HepG2 (cell line): ENCODE data around the gene FGD5. TPM values are rescaled to one million over a fixed set of nuclear protein-coding genes. Genes with fewer than 3 reads are reported as not detected.

ENCODE experiments used
- ATAC-seq: fragments of 200-7000 bp; cut with Tn5 transposase; 3 replicates; pipeline ENCODE4 v1.9.1; 2020; ENCODE audit warnings: mild to moderate bottlenecking, moderate library complexity
- BruUV-seq: library from RNA; stranded (reverse); fragments of 400-500 nt; replicated peaks from 2 replicates; lab custom pipeline; 2021; lab: Mats Ljungman, UMichigan
- CTCF ChIA-PET: fragments of 300-600 bp; formaldehyde crosslinking; extraction: SDS; loops from one replicate; lab custom pipeline; 2021; ENCODE audit warnings: low total read pairs, inconsistent platforms, low intra/inter-chr PET ratio; lab: Yijun Ruan, JAX
- POLR2A ChIA-PET: fragments of 350-600 bp; sonication (Branson Sonifier 250); formaldehyde crosslinking; loops from one replicate; lab custom pipeline; 2020; ENCODE audit warnings: antibody characterized with exemption, inconsistent platforms; lab: Yijun Ruan, JAX
- DNase-seq: peaks from one replicate; pipeline ENCODE4 v3.0.0-alpha.2; 2015; ENCODE audit warnings: low spot score
- FAIRE-seq: peaks from 3 replicates; lab custom pipeline; 2011; peaks lifted over from hg19 to GRCh38; lab: Jason Lieb, UNC
- H2AFZ ChIP-seq: one replicate; pipeline ENCODE4 v1.6.1; 2011; ENCODE audit warnings: low read length, inconsistent platforms
- H3K27ac ChIP-seq: fragments of 300-600 bp; 3 replicates; pipeline ENCODE4 v1.8.0; 2011; ENCODE audit warnings: mixed run types, mild to moderate bottlenecking, mixed read lengths, low read length, inconsistent platforms; ENCODE audit not compliant: insufficient read depth; ENCODE audit errors: extremely low read length
- H3K27me3 ChIP-seq, 2 experiments: fragments of 200-600 bp in 1 of 2; 2 replicates in 1 of 2; 3 replicates in 1 of 2; pipeline versions ENCODE4 v1.6.0 to v1.8.0; 2011; ENCODE audit warnings: low read length in 2 of 2, mild to moderate bottlenecking in 2 of 2, moderate library complexity in 2 of 2, inconsistent platforms in 1 of 2; ENCODE audit not compliant: insufficient read depth in 2 of 2, control insufficient read depth in 1 of 2
- H3K36me3 ChIP-seq, 2 experiments: fragments of 200-600 bp in 1 of 2; replicated peaks in 1 of 2; 2 replicates in 1 of 2; 3 replicates in 1 of 2; pipeline versions ENCODE4 v1.5.1 to v1.8.0; 2011; ENCODE audit warnings: low read length in 2 of 2, inconsistent platforms in 1 of 2; ENCODE audit not compliant: insufficient read depth in 2 of 2, control insufficient read depth in 1 of 2
- H3K4me1 ChIP-seq: 2 replicates; pipeline ENCODE4 v1.5.1; 2012; ENCODE audit warnings: low read length, inconsistent platforms; ENCODE audit not compliant: insufficient read depth
- H3K4me2 ChIP-seq: 2 replicates; pipeline ENCODE4 v1.6.0; 2011; ENCODE audit warnings: low read depth, low read length, inconsistent platforms
- H3K4me3 ChIP-seq, 3 experiments: fragments of 200-600 bp in 1 of 3; sonication (generic), shearing (Covaris generic) in 1 of 3; replicated peaks in 1 of 3; 2 replicates each; pipeline ENCODE4 v1.5.1; 2011 to 2016; ENCODE audit warnings: low read length in 3 of 3, inconsistent platforms in 2 of 3, low read depth in 2 of 3, mild to moderate bottlenecking in 2 of 3, control low read depth in 1 of 3, mixed read lengths in 1 of 3; ENCODE audit not compliant: insufficient read depth in 1 of 3
- H3K79me2 ChIP-seq: one replicate; pipeline ENCODE4 v1.6.1; 2011; ENCODE audit warnings: low read length, inconsistent platforms; ENCODE audit not compliant: insufficient read depth
- H3K9ac ChIP-seq: 2 replicates; pipeline ENCODE4 v1.6.0; 2011; ENCODE audit warnings: mild to moderate bottlenecking, low read depth, low read length, inconsistent platforms; ENCODE audit not compliant: insufficient read depth
- H3K9me3 ChIP-seq: 2 replicates; pipeline ENCODE4 v1.5.1; 2012; ENCODE audit warnings: mild to moderate bottlenecking, low read length
- H4K20me1 ChIP-seq: 2 replicates; pipeline ENCODE4 v1.6.0; 2011; ENCODE audit warnings: inconsistent platforms, mild to moderate bottlenecking, low read length, moderate library complexity; ENCODE audit not compliant: insufficient read depth
- BORCS8-MEF2B ChIP-seq: sonication (generic); formaldehyde crosslinking; IDR thresholded peaks from 2 replicates; pipeline ENCODE4 v1.8.0; 2022; ENCODE audit warnings: mild to moderate bottlenecking, missing genetic modification reagents
- CEBPG ChIP-seq: IDR thresholded peaks from 2 replicates; pipeline ENCODE4 v1.6.1; 2016
- ETV5 ChIP-seq: IDR thresholded peaks from 2 replicates; pipeline ENCODE4 v1.6.1; 2018; ENCODE audit warnings: missing biosample characterization, missing genetic modification reagents, inconsistent platforms, borderline replicate concordance
- EZH2 ChIP-seq: conservative IDR thresholded peaks from 2 replicates; pipeline ENCODE4 v1.6.1; 2012; ENCODE audit warnings: mild to moderate bottlenecking, low read depth, low read length, moderate library complexity
- GLI4 ChIP-seq: sonication (generic); formaldehyde crosslinking; IDR thresholded peaks from 2 replicates; pipeline ENCODE4 v1.5.1; 2020; ENCODE audit warnings: missing genetic modification reagents, mild to moderate bottlenecking, moderate library complexity, borderline replicate concordance
- ISX ChIP-seq: sonication (generic); formaldehyde crosslinking; conservative IDR thresholded peaks from 2 replicates; pipeline ENCODE4 v1.5.0; 2020; ENCODE audit warnings: missing genetic modification reagents
- JUN ChIP-seq: sonication (generic); formaldehyde crosslinking; IDR thresholded peaks from 2 replicates; pipeline ENCODE4 v1.4.0; 2020; ENCODE audit warnings: mild to moderate bottlenecking, missing genetic modification reagents
- KAT7 ChIP-seq: IDR thresholded peaks from 2 replicates; pipeline ENCODE4 v1.6.1; 2018; ENCODE audit warnings: borderline replicate concordance, missing compliant biosample characterization
- PBX3 ChIP-seq: sonication (generic); formaldehyde crosslinking; IDR thresholded peaks from 2 replicates; pipeline ENCODE4 v1.8.1; 2023; ENCODE audit warnings: missing genetic modification reagents, inconsistent platforms, borderline replicate concordance
- TRIM24 ChIP-seq: sonication (generic); formaldehyde crosslinking; IDR thresholded peaks from 2 replicates; pipeline ENCODE4 v1.8.0; 2022; ENCODE audit warnings: mild to moderate bottlenecking, missing genetic modification reagents
- ZNF362 ChIP-seq: sonication (generic); formaldehyde crosslinking; IDR thresholded peaks from 2 replicates; pipeline ENCODE4 v1.4.0; 2020; ENCODE audit warnings: missing genetic modification reagents, mild to moderate bottlenecking, borderline replicate concordance
- ZNF430 ChIP-seq: sonication (generic); formaldehyde crosslinking; IDR thresholded peaks from 2 replicates; pipeline ENCODE4 v1.9.0; 2021; ENCODE audit warnings: mild to moderate bottlenecking, missing genetic modification reagents
- ZNF782 ChIP-seq: sonication (generic); formaldehyde crosslinking; IDR thresholded peaks from 2 replicates; pipeline ENCODE4 v1.4.0; 2020; ENCODE audit warnings: missing genetic modification reagents, mild to moderate bottlenecking, borderline replicate concordance
- ZNF784 ChIP-seq: sonication (generic); formaldehyde crosslinking; IDR thresholded peaks from 2 replicates; pipeline ENCODE4 v1.5.1; 2020; ENCODE audit warnings: missing genetic modification reagents, mild to moderate bottlenecking, borderline replicate concordance
- WGBS: methylation state at CpG from one replicate; pipeline ENCODE4 v1.1.6; 2017; ENCODE audit warnings: low lambda C conversion rate; 5-methylcytosine and 5-hydroxymethylcytosine counted together
- in situ Hi-C: cut with HindIII; loops from 2 replicates; pipeline ENCODE4 v1.10.0; 2017; ENCODE audit warnings: low pct_unique_long_range_greater_than_20kb; ENCODE audit not compliant: extremely low pct_ligation_motif_present
- intact Hi-C: fragments of 100-400 bp; cut with micrococcal nuclease; formaldehyde crosslinking; loops from one replicate; pipeline ENCODE4 v1.10.0; 2022; ENCODE audit not compliant: unreplicated experiment
- polyA plus RNA-seq, 8 experiments: library from polyadenylated mRNA; depleted of rRNA in 3 of 8; stranded (reverse) in 7 of 8; unstranded in 1 of 8; fragments of >200 nt; fragmentation: Illumina TruSeq in 4 of 8; extraction: Trizol in 4 of 8; gene quantifications; 2 replicates each; pipeline versions ENCODE4 v1.2.1 to v1.2.3, GENCODE V29; 2011 to 2016; ENCODE audit warnings: low read depth in 4 of 8, missing spikeins in 1 of 8, mixed read lengths in 1 of 8; ENCODE audit not compliant: insufficient read depth in 1 of 8
- total RNA-seq, 5 experiments: library from RNA; depleted of rRNA; stranded (reverse); fragments of >200 nt; fragmentation: Illumina TruSeq; extraction: Trizol; gene quantifications; 2 replicates each; pipeline ENCODE4 v1.2.3, GENCODE V29; 2016; ENCODE audit warnings: low read depth in 1 of 5
- TF ChIP-seq, protein P1 (sequence below): sonication (generic); formaldehyde crosslinking; IDR thresholded peaks from 2 replicates; pipeline ENCODE4 v1.4.0; 2020; ENCODE audit warnings: missing genetic modification reagents

FGD5 gene
- total and polyA plus RNA-seq, 2 of the 13 experiments (the other 11 are each of a cell fraction or from before 2014, with no cell fraction given) = 0.17 TPM; not detected in 1

DNA sequence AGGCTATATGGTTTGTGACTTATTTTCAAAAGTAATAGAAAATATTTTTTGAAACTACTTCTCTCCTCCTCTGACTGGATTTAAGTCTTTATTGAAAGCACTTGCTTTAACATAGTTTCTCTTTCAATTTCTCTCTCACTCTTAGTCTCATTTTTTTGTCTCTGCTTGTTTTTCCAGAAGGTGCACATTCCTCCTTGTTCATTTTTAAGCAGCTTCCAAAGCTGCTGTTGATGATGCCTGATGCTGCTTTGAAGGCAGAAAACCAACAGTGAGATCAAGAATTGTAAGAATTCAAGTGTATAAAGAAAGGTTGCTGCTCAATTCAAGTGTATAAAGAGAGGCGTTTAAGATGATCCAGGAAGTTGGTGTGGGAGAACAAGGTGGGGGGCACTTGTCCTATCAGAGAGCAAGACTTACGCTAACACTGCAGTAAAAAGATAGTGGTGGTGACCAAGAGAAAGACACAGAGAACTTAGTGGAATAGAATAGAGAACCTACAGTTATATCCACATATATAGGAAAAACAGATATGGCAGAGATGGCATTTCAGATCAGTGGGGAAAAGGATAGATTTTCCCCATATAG is 140.7 kb downstream of the FGD5 start (continued):
- no peak for TF ChIP-seq ZNF362 (CRISPR knock-in tag)
- no peak for TF ChIP-seq TRIM24 (CRISPR knock-in tag)
- TF ChIP-seq JUN = no peak
- no peak for TF ChIP-seq PBX3
- TF ChIP-seq ISX (CRISPR knock-in tag) = no peak
- TF ChIP-seq BORCS8-MEF2B (CRISPR knock-in tag) = no peak
- TF ChIP-seq KAT7 (CRISPR knock-in tag) = no peak
- TF ChIP-seq ZNF782 (CRISPR knock-in tag) = no peak
- TF ChIP-seq ZNF784 = no peak

GRCh38 chr3:14962762-14963161 is 144.0 kb downstream of the FGD5 start:
- no peak for FAIRE-seq

More at GRCh38 chr3:14962762-14963161, 144.0 kb downstream of the FGD5 start:
- H2AFZ ChIP-seq = no peak overlapping the region
- peaks cover 17% of the 10 kb centered on the region for H3K79me2 ChIP-seq
- H3K9ac ChIP-seq = no peak overlapping the region
- H3K4me3 ChIP-seq = no peak overlapping the region
- DNase-seq (no peak), ATAC-seq (no peak)
- no peak overlapping the region for H3K27ac ChIP-seq
- no peaks in the 10 kb centered on the region for H3K9me3 ChIP-seq
- in situ Hi-C loops (no loop called here), intact Hi-C loops (no loop called here)
- H3K27me3 ChIP-seq = no peaks in the 10 kb centered on the region
- TF ChIP-seq ETV5 (CRISPR knock-in tag) = no peak
- TF ChIP-seq, protein P1, sequence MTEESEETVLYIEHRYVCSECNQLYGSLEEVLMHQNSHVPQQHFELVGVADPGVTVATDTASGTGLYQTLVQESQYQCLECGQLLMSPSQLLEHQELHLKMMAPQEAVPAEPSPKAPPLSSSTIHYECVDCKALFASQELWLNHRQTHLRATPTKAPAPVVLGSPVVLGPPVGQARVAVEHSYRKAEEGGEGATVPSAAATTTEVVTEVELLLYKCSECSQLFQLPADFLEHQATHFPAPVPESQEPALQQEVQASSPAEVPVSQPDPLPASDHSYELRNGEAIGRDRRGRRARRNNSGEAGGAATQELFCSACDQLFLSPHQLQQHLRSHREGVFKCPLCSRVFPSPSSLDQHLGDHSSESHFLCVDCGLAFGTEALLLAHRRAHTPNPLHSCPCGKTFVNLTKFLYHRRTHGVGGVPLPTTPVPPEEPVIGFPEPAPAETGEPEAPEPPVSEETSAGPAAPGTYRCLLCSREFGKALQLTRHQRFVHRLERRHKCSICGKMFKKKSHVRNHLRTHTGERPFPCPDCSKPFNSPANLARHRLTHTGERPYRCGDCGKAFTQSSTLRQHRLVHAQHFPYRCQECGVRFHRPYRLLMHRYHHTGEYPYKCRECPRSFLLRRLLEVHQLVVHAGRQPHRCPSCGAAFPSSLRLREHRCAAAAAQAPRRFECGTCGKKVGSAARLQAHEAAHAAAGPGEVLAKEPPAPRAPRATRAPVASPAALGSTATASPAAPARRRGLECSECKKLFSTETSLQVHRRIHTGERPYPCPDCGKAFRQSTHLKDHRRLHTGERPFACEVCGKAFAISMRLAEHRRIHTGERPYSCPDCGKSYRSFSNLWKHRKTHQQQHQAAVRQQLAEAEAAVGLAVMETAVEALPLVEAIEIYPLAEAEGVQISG = no peak
- no peak for TF ChIP-seq GLI4 (CRISPR knock-in tag)
- no peak for TF ChIP-seq EZH2
- TF ChIP-seq CEBPG (CRISPR knock-in tag) = no peak
- no peak for TF ChIP-seq ZNF430 (CRISPR knock-in tag)
- H3K4me1 ChIP-seq = no peaks in the 10 kb centered on the region
- H3K4me2 ChIP-seq = no peak overlapping the region
- BruUV-seq = no TSS peak
- peaks cover 0 to 27% of the 10 kb centered on the region in 2 experiments; a peak in 2 of 5 replicates for H3K36me3 ChIP-seq
- H4K20me1 ChIP-seq = no peaks in the 10 kb centered on the region
- WGBS = 96% methylated on average over 5 of the region's 5 CpGs
- CTCF ChIA-PET = no interaction called here
- POLR2A ChIA-PET = no interaction called here
